HepG2 (cell line): Measurements from ENCODE around the gene FFAR1. TPM values are rescaled to one million over a fixed set of nuclear protein-coding genes. Genes with fewer than 3 reads are reported as not detected.

Experiments used
- AHDC1 ChIP-seq: sonication (generic); formaldehyde crosslinking; IDR thresholded peaks from 2 replicates; pipeline ENCODE4 v1.5.1; 2020; ENCODE audit warnings: mild to moderate bottlenecking, missing genetic modification reagents, borderline replicate concordance
- HOXA5 ChIP-seq: sonication (generic); formaldehyde crosslinking; IDR thresholded peaks from 2 replicates; pipeline ENCODE4 v1.4.0; 2020; ENCODE audit warnings: missing genetic modification reagents
- MIER2 ChIP-seq: IDR thresholded peaks from 2 replicates; pipeline ENCODE4 v1.6.1; 2016; ENCODE audit warnings: missing biosample characterization, missing genetic modification reagents
- MZF1 ChIP-seq: sonication (generic); formaldehyde crosslinking; IDR thresholded peaks from 2 replicates; pipeline ENCODE4 v1.8.1; 2023; ENCODE audit warnings: mild to moderate bottlenecking, missing genetic modification reagents, borderline replicate concordance
- SIN3B ChIP-seq: fragments of 150-350 bp; IDR thresholded peaks from 2 replicates; pipeline ENCODE4 v1.6.1; 2014; ENCODE audit warnings: low read length
- SUZ12 ChIP-seq: fragments of 150-350 bp; IDR thresholded peaks from 2 replicates; pipeline ENCODE4 v1.6.1; 2014; ENCODE audit warnings: low read depth, low read length
- TARDBP ChIP-seq: sonication (generic); formaldehyde crosslinking; IDR thresholded peaks from 2 replicates; pipeline ENCODE4 v1.8.0; 2022; ENCODE audit warnings: mild to moderate bottlenecking, missing genetic modification reagents
- TCF12 ChIP-seq, 2 experiments: fragments of 450-650 bp in 1 of 2; sonication (generic) in 1 of 2; formaldehyde crosslinking in 1 of 2; IDR thresholded peaks; 2 replicates each; pipeline versions ENCODE4 v1.6.1 to v1.8.0; 2017 to 2022; ENCODE audit warnings: antibody characterized with exemption in 1 of 2, mild to moderate bottlenecking in 1 of 2, missing genetic modification reagents in 1 of 2, moderate library complexity in 1 of 2
- TEF ChIP-seq: sonication (generic); formaldehyde crosslinking; IDR thresholded peaks from 2 replicates; pipeline ENCODE4 v1.5.0; 2020; ENCODE audit warnings: missing genetic modification reagents
- ZC3H13 ChIP-seq: sonication (generic); formaldehyde crosslinking; IDR thresholded peaks from 2 replicates; pipeline ENCODE4 v1.8.1; 2023; ENCODE audit warnings: mild to moderate bottlenecking, missing genetic modification reagents, moderate library complexity
- ZMYM4 ChIP-seq: sonication (generic); formaldehyde crosslinking; IDR thresholded peaks from 2 replicates; pipeline ENCODE4 v1.8.1; 2023; ENCODE audit warnings: mild to moderate bottlenecking, missing genetic modification reagents
- ZNF253 ChIP-seq: sonication (generic); formaldehyde crosslinking; IDR thresholded peaks from 2 replicates; pipeline ENCODE4 v1.8.0; 2022; ENCODE audit warnings: mild to moderate bottlenecking, missing genetic modification reagents, borderline replicate concordance
- ZNF280B ChIP-seq: sonication (generic); formaldehyde crosslinking; IDR thresholded peaks from 2 replicates; pipeline ENCODE4 v1.5.0; 2020; ENCODE audit warnings: missing genetic modification reagents, mild to moderate bottlenecking, borderline replicate concordance
- ZNF550 ChIP-seq: sonication (generic); formaldehyde crosslinking; IDR thresholded peaks from 2 replicates; pipeline ENCODE4 v1.4.0; 2020; ENCODE audit warnings: mild to moderate bottlenecking, missing genetic modification reagents, borderline replicate concordance
- ZNF552 ChIP-seq: sonication (generic); formaldehyde crosslinking; IDR thresholded peaks from 2 replicates; pipeline ENCODE4 v1.9.0; 2022; ENCODE audit warnings: missing genetic modification reagents, mild to moderate bottlenecking, borderline replicate concordance
- ZSCAN31 ChIP-seq: sonication (generic); formaldehyde crosslinking; IDR thresholded peaks from 2 replicates; pipeline ENCODE4 v1.5.0; 2020; ENCODE audit warnings: low read depth, mild to moderate bottlenecking, missing genetic modification reagents
- polyA plus RNA-seq, 8 experiments: library from polyadenylated mRNA; depleted of rRNA in 3 of 8; stranded (reverse) in 7 of 8; unstranded in 1 of 8; fragments of >200 nt; fragmentation: Illumina TruSeq in 4 of 8; extraction: Trizol in 4 of 8; gene quantifications; 2 replicates each; pipeline versions ENCODE4 v1.2.1 to v1.2.3, GENCODE V29; 2011 to 2016; ENCODE audit warnings: low read depth in 4 of 8, missing spikeins in 1 of 8, mixed read lengths in 1 of 8; ENCODE audit not compliant: insufficient read depth in 1 of 8
- total RNA-seq, 5 experiments: library from RNA; depleted of rRNA; stranded (reverse); fragments of >200 nt; fragmentation: Illumina TruSeq; extraction: Trizol; gene quantifications; 2 replicates each; pipeline ENCODE4 v1.2.3, GENCODE V29; 2016; ENCODE audit warnings: low read depth in 1 of 5
- TF ChIP-seq, protein P1 (sequence below): sonication (generic); formaldehyde crosslinking; IDR thresholded peaks from 2 replicates; pipeline ENCODE4 v1.5.0; 2020; ENCODE audit warnings: missing genetic modification reagents
- TF ChIP-seq, protein P2 (sequence below): sonication (generic); formaldehyde crosslinking; IDR thresholded peaks from 2 replicates; pipeline ENCODE4 v1.8.1; 2023; ENCODE audit warnings: mild to moderate bottlenecking, missing genetic modification reagents, borderline replicate concordance

The FFAR1 gene
- total and polyA plus RNA-seq, 2 of the 13 experiments (the other 11 are each of a cell fraction or from before 2014, with no cell fraction given) = not detected

GRCh38 chr19:35352448-35353304 is 5.0 kb downstream of the FFAR1 start (continued):
- TF ChIP-seq, protein P1, sequence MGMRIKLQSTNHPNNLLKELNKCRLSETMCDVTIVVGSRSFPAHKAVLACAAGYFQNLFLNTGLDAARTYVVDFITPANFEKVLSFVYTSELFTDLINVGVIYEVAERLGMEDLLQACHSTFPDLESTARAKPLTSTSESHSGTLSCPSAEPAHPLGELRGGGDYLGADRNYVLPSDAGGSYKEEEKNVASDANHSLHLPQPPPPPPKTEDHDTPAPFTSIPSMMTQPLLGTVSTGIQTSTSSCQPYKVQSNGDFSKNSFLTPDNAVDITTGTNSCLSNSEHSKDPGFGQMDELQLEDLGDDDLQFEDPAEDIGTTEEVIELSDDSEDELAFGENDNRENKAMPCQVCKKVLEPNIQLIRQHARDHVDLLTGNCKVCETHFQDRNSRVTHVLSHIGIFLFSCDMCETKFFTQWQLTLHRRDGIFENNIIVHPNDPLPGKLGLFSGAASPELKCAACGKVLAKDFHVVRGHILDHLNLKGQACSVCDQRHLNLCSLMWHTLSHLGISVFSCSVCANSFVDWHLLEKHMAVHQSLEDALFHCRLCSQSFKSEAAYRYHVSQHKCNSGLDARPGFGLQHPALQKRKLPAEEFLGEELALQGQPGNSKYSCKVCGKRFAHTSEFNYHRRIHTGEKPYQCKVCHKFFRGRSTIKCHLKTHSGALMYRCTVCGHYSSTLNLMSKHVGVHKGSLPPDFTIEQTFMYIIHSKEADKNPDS (CRISPR knock-in tag) = no peak
- TF ChIP-seq ZNF552 (CRISPR knock-in tag) (no peak), HOXA5 (CRISPR knock-in tag) (no peak), ZNF253 (no peak), ZNF280B (CRISPR knock-in tag) (0 out of 2 replicates have a peak, but pooled peaks have one; percentile 25), TCF12 (IDR thresholded peaks at IDR 0.05) (no peak), TCF12 (CRISPR knock-in tag; IDR thresholded peaks at IDR 0.05) (no peak), MIER2 (CRISPR knock-in tag) (peak; percentile 50; the same call in 1 of the 2 replicates), MZF1 (CRISPR knock-in tag) (no peak), SIN3B (no peak), TARDBP (CRISPR knock-in tag) (peak; percentile 72; the same call in 1 of the 2 replicates), ZMYM4 (CRISPR knock-in tag) (no peak), TEF (CRISPR knock-in tag) (no peak), AHDC1 (CRISPR knock-in tag) (no peak), ZNF550 (CRISPR knock-in tag) (no peak), ZSCAN31 (CRISPR knock-in tag) (no peak), ZC3H13 (CRISPR knock-in tag) (no peak), SUZ12 (no peak)
- TF ChIP-seq, protein P2, sequence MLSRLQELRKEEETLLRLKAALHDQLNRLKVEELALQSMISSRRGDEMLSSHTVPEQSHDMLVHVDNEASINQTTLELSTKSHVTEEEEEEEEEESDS (CRISPR knock-in tag) = no peak
